ENCODE results near the gene COX7A2. TPM values are rescaled to one million over a fixed set of nuclear protein-coding genes. Genes with fewer than 3 reads are reported as not detected.

COX7A2 gene
- total RNA-seq, 1 donor from 2014 or later: 330 TPM

DNA sequence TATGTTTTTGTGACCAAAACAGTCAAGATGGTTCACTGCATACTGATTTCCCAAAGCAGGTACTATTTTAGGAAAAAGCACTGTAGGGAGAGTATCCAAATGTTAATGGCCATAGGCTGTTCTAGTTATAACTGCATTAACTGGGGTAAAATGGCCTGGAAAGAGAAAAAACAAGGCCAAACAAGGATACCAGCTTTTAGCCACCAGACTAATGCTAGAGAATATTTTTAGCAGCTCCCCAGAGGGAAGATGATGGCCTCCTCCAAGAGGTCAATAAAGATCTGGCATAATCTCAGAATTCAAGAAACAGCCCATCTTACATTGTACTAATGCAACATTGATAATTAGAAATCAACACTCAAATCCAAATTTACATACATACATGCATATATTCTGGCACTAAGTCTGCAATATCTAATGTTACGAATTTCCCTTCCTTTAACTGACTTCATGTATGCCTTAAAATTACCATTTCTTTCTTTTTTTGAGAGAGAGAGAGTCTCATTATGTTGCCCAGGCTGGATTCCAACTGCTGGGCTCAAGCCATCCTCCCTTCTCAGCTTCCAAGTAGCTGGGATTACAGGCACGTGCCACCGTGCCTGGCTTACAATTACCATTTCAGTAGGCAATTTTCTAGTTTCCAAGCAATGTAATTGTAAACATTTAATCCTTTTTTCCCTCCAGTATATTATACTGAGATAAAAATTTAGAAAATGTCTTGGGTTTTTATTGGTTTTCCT, 9.3 kb downstream of the COX7A2 start:
- no peak overlapping the region for H3K27ac Mint-ChIP-seq
- no peak overlapping the region for H3K4me3 ChIP-seq

DNA sequence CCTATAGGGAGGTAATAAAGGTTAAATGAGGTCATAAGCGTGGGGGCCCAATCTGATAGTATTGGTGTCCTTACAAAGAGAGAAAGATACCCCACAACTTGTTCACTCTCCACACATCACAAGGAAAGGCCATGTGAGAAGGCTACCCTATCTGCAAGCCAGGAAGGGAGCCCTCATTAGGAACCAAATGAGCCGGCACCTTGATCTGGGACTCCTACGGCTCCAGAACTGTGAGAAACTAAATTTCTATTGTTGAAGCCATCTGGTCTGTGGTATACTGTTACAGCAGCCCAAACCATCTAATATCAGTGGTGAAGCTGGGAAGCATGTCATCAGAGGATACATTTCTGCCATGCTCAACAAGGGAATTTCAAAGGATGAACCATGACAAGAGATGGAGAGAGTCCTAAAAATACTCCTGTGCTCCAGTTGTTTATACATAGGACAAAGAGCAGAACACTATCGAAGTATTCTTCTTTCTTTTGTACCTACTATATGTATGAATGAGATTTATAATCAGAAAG, 10.4 kb downstream of the COX7A2 start:
- Mint-ChIP-seq H3K4me1 (peaks cover 5% of the 10 kb centered on the region), H3K4me3 (no peak overlapping the region), H3K9me3 (no peaks in the 10 kb centered on the region), H3K27me3 (ENCODE audit: insufficient read depth, low read depth) (peaks cover 3% of the 10 kb centered on the region), H3K36me3 (peaks cover 3% of the 10 kb centered on the region), H3K27ac (no peak overlapping the region)
- TF ChIP-seq EZH2phosphoT487 (IDR thresholded peaks at IDR 0.05) (no peak), EZH2 (IDR thresholded peaks at IDR 0.05) (no peak)
- TF ChIP-seq, protein P1, sequence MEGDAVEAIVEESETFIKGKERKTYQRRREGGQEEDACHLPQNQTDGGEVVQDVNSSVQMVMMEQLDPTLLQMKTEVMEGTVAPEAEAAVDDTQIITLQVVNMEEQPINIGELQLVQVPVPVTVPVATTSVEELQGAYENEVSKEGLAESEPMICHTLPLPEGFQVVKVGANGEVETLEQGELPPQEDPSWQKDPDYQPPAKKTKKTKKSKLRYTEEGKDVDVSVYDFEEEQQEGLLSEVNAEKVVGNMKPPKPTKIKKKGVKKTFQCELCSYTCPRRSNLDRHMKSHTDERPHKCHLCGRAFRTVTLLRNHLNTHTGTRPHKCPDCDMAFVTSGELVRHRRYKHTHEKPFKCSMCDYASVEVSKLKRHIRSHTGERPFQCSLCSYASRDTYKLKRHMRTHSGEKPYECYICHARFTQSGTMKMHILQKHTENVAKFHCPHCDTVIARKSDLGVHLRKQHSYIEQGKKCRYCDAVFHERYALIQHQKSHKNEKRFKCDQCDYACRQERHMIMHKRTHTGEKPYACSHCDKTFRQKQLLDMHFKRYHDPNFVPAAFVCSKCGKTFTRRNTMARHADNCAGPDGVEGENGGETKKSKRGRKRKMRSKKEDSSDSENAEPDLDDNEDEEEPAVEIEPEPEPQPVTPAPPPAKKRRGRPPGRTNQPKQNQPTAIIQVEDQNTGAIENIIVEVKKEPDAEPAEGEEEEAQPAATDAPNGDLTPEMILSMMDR (IDR thresholded peaks at IDR 0.05): no peak
- no peak overlapping the region for H2AFZ ChIP-seq (replicated peaks)
- H3K4me1 ChIP-seq: peaks cover 22% of the 10 kb centered on the region
- no peaks in the 10 kb centered on the region for H3K9me3 ChIP-seq (ENCODE audit: low read depth)
- H3K27ac ChIP-seq: no peak overlapping the region
- peak; percentile 22 for DNase-seq (ENCODE audit: low spot score)
- H3K36me3 ChIP-seq: peaks cover 3% of the 10 kb centered on the region
- peak overlapping the region; percentile 14 for H3K4me2 ChIP-seq
- no peak overlapping the region for H3K9ac ChIP-seq
- H3F3A ChIP-seq (ENCODE audit: low read depth): peaks cover 31% of the 10 kb centered on the region
- no peak overlapping the region for H3K4me3 ChIP-seq
- no peaks in the 10 kb centered on the region for H3K27me3 ChIP-seq
- H4K20me1 ChIP-seq (ENCODE audit: low read depth): no peaks in the 10 kb centered on the region
- no peaks in the 10 kb centered on the region for H3K79me2 ChIP-seq (ENCODE audit: low read depth)

More for the DNA sequence above, 9.3 kb downstream of the COX7A2 start:
- Mint-ChIP-seq H3K36me3 (peaks cover 4% of the 10 kb centered on the region), H3K4me1 (peaks cover 5% of the 10 kb centered on the region), H3K4me3 (no peak overlapping the region), H3K9me3 (no peaks in the 10 kb centered on the region), H3K27me3 (ENCODE audit: insufficient read depth, low read depth) (peaks cover 3% of the 10 kb centered on the region)
- Histone ChIP-seq H3K4me1 (peaks cover 22% of the 10 kb centered on the region), H2AFZ (replicated peaks) (no peak overlapping the region), H3K4me2 (no peak overlapping the region), H3K36me3 (peaks cover 4% of the 10 kb centered on the region), H4K20me1 (ENCODE audit: low read depth) (no peaks in the 10 kb centered on the region), H3K27ac (no peak overlapping the region), H3K79me2 (ENCODE audit: low read depth) (no peaks in the 10 kb centered on the region), H3K9ac (no peak overlapping the region), H3K27me3 (no peaks in the 10 kb centered on the region), H3F3A (ENCODE audit: low read depth) (peaks cover 39% of the 10 kb centered on the region), H3K9me3 (ENCODE audit: low read depth) (no peaks in the 10 kb centered on the region)
- no peak for DNase-seq (ENCODE audit: low spot score)
- no peak for TF ChIP-seq EZH2phosphoT487 (IDR thresholded peaks at IDR 0.05)
- TF ChIP-seq EZH2 (IDR thresholded peaks at IDR 0.05): no peak
- TF ChIP-seq, protein P1 (IDR thresholded peaks at IDR 0.05): no peak

DNA sequence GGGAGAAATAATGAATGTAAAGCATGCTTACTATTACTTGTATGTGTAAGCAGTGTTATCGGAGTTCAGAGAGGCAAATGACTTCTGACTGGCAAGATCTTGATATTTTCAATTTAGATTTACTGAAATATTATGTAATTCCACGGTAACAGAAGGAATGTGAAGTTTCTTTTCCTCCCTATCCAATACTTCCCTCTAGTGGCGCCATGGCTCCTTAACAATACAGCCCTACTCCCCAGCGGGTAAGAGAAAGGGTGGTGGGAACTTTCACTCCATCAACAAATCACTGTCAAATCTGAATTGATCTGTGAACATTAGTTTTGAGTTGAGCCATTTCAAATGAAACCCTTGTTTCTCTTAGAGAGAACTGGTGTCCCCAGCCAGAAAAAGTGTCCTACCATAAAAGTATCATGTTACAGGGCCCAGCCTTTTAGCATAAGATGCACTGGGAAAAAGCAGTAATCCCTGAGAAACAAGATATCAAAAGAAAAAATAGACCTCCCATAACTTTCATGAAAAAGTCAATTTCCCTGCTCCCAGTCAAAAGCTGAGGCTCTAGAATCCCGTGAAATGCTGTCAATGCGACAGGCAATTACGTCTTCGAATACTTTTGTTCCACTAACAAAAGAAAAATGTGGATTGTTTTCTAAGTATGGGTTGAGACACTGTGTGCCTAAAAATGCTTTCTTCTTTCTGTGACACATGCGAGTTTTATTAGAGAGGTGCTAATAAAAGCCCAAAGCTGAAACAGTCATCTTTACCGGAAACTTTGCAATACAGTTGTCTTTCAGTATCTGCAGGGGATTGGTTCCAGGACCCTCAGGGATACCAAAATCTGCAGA, 12.9 kb downstream of the COX7A2 start:
- peak; percentile 66 for DNase-seq (ENCODE audit: low spot score)
- no peaks in the 10 kb centered on the region for H3K9me3 Mint-ChIP-seq
- Histone ChIP-seq H3K4me1 (peaks cover 22% of the 10 kb centered on the region), H3K4me2 (no peak overlapping the region), H3F3A (ENCODE audit: low read depth) (peaks cover 9% of the 10 kb centered on the region), H3K36me3 (no peaks in the 10 kb centered on the region), H3K79me2 (ENCODE audit: low read depth) (no peaks in the 10 kb centered on the region), H3K27me3 (no peaks in the 10 kb centered on the region), H3K27ac (no peak overlapping the region), H2AFZ (replicated peaks) (peak overlapping the region; percentile 40), H3K9ac (no peak overlapping the region), H3K4me3 (no peak overlapping the region), H3K9me3 (ENCODE audit: low read depth) (no peaks in the 10 kb centered on the region), H4K20me1 (ENCODE audit: low read depth) (no peaks in the 10 kb centered on the region)
- H3K4me1 Mint-ChIP-seq: peaks cover 5% of the 10 kb centered on the region
- H3K27me3 Mint-ChIP-seq (ENCODE audit: insufficient read depth, low read depth): peaks cover 3% of the 10 kb centered on the region
- no peak overlapping the region for H3K4me3 Mint-ChIP-seq
- no peak overlapping the region for H3K27ac Mint-ChIP-seq
- TF ChIP-seq EZH2 (IDR thresholded peaks at IDR 0.05) (no peak), EZH2phosphoT487 (IDR thresholded peaks at IDR 0.05) (no peak)
- TF ChIP-seq, protein P1 (IDR thresholded peaks at IDR 0.05): peak; percentile 74
- H3K36me3 Mint-ChIP-seq: no peaks in the 10 kb centered on the region

Data from neural progenitor cell (in vitro differentiated cells).